ENCODE measurements around the gene MYCBPAP.

Gene MYCBPAP

DNA sequence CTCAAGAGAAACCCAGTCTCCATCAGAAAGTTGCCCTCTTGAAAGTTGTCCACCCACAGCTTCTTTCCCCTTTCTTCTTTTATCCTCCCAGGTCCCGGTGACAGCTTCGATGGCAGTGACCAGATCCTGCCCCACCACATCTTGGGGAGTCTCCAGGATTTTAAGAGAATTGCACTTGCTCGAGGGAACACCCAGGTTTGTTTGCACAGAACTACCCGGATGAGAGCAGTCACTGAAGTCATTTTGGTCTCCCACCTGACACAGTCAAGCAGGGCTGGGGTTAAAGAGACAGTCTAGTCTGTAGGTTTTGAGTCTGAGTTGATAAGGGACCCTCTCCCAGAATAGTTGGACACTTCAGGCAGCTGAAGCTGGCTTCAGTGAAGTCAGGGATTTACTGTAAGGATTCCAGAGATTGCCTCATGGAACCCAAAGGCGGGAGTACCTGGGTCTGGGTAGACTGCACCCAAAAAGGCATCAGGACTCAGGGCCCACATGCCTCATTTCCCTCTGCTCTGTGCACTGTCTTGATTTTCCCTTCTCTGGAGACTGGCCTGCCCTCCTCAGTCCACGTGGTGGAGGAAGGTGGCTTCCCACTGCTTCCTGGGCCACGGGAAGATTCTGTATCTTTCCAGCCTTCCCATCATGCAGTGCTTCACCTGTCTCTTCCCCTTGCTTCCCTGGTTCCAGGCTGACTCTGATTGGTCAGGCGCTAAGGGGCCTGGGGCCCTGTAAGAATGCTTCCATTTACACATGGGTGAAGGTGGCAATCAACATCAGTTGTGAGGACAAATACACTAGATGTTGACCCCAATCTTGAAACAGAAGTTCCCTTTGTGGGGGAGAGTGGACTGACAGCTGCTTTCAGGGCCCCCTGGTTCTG, 9.5 kb downstream of the MYCBPAP start:
- DNase-seq (ENCODE audit: low spot score), result no peak

DNA sequence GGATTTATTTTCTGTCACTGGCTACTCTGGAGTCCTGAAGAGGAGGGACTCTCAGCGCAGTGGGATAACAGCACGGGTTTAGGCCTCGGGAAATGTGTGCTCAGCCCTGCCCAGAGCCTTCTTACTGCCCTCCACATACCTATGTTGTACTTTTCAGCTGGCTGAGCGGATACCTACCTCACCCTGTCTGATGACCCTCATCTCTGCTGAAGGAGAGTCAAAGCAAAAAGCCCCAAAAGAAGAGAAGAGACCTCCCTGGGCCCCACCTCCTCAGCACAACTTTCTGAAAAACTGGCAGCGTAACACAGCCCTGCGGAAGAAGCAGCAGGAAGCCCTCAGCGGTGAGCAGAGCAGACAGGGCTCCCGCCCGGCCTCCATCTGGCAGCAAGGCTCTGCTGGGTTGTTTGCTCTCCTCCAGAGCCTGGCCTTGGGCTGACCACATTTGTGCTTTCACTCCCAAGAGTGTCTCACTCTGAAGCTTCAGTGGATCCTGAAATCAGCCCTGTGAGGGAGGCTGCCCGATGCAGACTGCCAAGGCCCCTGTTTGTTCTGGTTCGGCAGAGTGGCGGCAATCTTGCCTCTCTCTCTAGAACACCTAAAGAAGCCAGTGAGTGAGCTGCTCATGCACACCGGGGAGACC, 10.3 kb downstream of the MYCBPAP start:
- no peak for DNase-seq (ENCODE audit: low spot score)

DNA sequence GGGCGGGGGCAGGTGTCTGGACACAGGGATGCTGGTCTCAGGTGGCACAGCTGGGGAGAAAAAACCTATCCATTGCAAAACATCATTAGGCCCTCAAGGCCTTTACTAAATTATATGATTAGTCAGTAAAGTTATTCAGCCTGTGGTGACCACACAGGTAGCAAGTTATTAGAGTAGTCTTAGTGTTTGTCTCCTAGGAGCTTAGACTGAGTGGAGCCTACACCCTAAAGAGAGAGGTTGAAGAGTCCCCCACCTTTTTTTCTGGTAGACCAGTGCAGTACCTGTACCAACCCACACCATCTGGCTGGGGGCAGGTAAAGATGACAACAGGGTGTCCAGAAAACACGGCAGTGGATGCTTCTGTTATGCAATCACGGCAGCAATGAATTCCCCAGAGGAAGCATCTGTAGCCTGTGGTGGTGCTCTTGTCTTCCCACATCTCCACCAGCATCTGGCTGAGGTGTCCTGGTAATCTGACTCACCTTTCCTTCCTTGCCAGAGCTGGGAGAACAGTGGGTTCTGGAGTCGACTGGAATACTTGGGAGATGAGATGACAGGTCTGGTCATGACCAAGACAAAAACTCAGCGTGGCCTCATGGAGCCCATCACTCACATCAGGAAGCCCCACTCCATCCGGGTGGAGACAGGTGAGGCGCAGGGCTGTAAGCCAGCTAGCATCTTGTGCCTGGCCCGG, 11.0 kb downstream of the MYCBPAP start:
- no peak for DNase-seq (ENCODE audit: low spot score)

DNA sequence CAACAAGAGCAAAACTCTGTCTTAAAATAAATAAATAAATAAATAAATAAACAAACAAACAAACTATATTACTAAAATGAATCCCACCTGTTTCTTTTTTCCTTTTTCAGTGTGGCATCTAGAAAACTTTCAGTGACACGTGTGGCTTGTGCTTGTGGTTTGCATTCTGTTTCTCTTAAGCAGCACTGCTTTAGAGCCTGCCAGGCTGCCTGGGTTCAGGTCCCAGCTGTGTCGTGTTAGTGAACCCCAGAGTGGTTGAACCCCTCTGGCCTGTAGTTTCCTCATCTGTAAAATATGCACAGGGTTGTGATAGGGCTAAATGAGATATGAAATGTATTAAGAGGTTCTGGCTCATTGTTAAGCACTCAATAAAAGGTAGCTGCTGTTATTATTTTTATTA, 12.2 kb downstream of the MYCBPAP start:
- DNase-seq (ENCODE audit: low spot score), result no peak

DNA sequence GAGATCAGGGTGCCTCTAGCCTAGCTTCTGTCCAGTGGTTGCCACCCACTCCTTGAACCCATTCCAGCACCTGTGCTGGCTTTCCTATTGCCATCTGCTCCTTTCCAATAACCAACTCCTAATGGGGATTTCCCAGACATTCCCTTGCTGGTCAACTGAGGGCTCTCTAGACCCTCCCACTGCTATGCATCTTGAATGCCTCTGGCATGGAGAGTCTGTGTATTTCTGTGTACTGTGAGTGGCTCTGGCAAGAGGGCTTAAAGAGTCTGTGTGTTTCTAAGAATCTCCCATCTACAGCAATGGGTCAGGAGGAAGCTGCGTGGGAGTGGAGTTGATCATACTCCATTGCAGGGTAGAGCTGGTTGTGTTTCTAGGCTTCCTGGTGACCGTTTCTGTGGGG, 13.3 kb downstream of the MYCBPAP start:
- no peak for DNase-seq (ENCODE audit: low spot score)

DNA sequence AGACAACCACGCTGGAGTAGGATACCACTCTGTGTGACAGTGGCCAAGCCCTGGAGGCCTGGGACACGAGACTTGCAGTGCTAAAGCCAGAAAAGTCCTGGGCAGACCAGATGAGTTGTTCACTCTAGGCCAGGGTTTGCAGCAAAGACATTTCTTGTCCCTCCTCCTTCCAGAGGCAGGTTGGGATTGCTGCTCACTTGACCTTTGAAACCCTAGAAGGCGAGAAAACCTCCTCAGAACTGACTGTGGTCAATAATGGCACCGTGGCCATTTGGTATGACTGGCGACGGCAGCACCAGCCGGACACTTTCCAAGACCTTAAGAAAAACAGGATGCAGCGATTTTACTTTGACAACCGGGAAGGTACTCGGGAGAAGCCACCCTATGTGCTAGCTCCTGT, 14.5 kb downstream of the MYCBPAP start:
- no peak for DNase-seq (ENCODE audit: low spot score)

DNA sequence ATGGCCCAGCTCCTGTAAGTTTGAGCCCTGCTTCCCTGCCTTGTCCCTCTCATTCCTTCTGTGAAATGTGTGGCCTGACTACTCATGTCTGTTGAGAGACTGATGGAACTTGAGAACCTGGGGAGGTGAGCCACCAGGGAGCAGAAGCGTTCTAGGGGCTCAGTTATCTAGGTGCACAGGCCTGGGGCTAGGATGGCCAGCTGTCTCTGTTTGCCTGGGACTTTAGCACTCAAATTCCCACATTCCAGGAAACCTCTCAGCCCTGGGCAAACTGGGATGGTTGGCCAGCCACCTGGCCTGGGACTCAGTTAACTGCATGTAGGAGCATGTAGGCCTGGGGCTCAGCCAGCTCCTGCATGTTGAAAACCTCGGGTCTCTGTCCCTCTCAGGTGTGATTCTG, 15.0 kb downstream of the MYCBPAP start:
- DNase-seq (ENCODE audit: low spot score), result no peak

DNA sequence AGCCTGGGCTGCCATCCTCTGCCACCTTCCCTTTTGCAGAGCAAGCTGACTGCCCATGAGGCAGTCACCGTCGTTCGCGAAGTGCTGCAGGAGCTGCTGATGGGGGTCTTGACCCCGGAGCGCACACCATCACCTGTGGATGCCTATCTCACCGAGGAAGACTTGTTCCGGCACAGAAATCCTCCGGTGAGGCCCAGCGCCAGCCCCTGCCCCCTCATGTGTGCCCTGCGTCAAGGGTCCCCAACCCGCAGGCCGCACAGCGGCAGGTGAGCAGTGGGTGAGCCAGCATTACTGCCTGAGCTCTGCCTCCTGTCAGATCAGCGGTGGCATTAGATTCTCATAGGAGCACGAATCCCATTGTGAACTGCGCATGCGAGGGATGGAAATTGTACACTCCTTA, 16.6 kb downstream of the MYCBPAP start:
- DNase-seq (ENCODE audit: low spot score), result no peak

DNA sequence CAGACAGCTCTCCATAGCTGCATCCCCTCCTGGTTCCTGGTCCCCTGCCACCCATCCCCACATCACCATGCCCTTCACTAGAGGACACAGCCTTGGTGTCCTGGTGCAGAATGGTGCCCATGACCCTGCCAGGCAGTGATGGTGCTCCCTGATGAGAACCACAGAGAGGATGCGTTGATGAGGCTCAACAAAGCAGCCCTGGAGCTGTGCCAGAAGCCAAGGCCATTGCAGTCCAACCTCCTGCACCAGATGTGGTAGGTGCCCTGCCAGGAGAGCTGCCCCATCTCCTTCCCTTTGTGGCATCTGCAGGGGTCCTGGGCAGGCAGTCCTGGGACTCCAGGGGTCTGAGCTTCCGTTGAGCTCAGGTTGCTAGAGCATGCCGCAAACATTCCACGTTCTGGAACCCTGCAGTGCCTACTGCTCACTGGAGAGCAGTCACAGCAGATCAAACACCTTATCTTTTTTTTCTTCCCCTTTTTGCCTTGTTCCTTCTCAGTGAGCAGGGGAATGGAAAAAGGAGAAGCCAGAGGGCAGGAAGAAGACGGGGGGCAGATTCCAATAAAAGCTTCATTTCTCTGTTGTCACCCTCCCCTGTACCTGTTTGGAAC, 19.0 kb downstream of the MYCBPAP start:
- DNase-seq (ENCODE audit: low spot score), result no peak

DNA sequence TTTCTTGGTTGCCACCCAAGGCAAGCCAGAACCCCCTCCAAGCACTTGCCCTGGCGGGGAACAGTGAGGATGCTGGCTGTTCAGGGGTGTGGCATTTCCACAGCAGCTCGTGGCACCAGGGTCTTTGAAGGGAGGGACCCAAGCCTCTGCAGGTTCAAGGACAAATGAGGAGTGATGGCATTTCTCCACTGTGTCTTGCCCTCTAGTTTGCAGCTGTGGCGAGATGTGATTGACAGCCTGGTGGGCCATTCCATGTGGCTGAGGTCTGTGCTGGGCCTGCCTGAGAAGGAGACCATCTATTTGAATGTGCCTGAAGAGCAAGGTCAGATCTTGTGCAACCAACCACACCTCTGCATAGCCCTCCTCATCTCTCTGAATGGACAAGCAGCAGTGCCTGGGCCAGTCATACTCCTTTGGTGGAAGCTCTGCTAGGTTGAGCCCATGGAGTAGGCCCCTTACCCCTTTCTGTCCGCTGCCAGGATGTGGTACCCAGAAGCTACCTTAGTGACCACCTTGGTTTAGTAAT, 19.8 kb downstream of the MYCBPAP start:
- DNase-seq (ENCODE audit: low spot score), result no peak

DNA sequence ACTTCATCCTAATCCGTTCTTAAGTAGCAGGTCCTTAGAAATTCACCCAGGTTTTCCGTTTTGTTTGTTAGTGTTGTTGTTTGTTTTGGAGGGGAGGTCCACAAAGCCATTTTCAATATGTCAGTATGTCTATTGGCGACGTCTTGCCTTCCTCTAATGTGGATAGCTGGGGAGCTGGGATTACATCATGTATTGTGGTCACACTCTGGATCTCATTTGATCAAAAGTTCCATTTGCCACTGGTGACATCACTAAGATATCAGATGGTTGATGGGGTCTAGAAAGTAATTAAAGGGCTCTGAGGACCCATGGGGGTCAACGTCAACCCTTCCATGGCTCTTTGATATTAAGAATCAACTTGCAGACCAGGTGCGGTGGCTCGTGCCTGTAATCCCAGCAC, 21.6 kb downstream of the MYCBPAP start:
- no peak for DNase-seq (ENCODE audit: low spot score)

DNA sequence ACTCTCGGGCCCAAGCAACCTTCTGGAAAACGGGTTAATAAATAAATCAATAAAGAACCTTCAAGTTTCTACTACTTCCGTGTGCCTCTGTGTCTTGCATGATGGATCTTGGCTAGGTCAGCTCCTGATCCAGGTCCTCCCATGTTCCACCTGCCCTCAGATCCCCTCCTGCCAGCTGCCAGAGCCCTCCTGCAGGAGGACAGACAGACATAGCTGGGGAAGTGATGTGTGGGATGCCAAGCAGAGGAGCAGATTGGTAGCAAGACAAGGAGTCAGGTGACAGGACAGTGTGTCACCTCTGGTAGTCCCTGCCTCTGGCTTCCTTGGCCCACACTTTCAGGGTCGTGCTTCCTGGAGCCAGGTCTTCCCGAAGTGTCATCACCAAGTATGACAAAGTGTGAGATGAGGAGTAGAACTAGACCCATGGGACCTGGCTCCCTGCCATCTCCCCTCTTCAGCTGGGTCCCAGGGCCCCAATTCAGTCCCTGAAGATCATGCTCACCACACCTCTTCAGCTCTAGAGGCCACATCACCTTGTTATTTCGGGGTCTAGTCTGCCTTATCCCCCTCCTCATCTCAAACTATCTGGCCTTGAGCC, 23.3 kb downstream of the MYCBPAP start:
- DNase-seq (ENCODE audit: low spot score), result no peak

DNA sequence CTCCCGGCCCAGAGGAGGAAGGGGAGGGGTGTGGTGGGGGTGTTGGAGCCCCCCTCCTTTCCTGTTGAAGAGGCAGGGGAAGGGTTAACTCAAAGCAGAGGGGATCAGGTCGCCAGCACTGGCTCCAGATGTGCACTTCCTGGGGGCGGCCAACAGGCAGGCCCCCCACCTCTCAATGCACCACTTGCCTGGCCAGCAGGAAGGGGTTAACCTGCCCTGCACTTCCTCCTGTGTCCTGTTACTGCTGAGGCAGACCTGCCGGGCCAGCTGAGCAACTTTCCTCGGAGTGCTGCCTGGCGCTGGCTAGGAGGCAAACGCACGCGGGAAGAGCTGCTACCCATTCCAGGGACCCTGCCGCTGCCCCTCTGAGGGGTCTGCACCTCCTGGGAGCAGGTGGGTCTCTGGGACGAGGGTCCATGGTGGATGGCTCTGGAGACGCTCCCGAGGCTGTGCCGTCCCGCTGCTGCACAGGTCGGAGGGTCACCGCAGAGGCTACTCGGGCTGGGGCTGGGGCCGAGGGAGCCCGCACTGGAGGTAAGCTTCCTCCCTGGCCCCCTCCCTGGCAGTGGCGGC, 24.3 kb downstream of the MYCBPAP start, which contains the start of gene EPN3:
Gene EPN3 (plus strand): TSS at position 284 of the 573 bp plus-strand sequence. CDS start 3,822 bp downstream, outside the sequence.
- no peak for DNase-seq (ENCODE audit: low spot score)

DNA sequence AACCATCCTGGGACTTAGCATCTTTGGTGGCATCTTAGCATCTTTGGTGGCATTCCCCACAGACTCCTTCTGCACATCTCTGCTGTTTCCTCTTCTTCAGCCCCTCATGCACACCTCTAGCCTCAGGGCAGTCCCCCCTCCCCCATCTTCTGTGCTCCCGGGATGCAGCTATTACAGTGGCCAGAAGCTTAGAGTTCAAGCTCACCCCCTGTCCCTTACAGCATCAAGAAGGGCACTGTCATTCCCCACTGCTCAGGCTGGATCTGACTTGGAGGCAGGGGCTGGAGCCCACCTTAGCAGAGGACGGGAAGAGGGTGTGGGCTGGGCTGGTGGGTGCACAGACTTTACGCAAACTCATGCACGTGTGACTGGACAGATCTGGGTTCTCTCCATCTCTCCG, 24.9 kb downstream of the MYCBPAP start:
- DNase-seq (ENCODE audit: low spot score), result no peak

DNA sequence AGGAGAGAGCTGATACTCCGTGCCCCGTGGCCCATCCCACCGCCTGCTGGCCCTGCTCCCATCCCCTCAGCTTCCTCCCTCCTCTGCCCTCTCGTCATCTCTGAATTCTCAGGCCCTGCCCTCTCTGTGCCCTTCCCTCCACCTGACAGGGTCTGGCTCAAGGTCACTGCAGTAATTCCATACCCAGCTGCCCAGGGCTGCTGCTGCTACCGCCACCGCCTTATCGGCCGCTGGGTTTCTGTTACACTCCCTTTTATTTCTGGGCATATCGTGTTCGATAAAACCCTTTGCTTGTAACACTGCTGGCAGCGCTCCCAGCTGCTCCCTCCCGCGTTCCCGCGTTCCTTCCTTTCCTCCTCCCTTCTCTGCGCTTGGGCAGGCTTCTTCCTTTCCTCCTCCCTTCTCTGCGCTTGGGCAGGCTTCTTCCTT, 25.5 kb downstream of the MYCBPAP start:
- DNase-seq (ENCODE audit: low spot score), result no peak

DNA sequence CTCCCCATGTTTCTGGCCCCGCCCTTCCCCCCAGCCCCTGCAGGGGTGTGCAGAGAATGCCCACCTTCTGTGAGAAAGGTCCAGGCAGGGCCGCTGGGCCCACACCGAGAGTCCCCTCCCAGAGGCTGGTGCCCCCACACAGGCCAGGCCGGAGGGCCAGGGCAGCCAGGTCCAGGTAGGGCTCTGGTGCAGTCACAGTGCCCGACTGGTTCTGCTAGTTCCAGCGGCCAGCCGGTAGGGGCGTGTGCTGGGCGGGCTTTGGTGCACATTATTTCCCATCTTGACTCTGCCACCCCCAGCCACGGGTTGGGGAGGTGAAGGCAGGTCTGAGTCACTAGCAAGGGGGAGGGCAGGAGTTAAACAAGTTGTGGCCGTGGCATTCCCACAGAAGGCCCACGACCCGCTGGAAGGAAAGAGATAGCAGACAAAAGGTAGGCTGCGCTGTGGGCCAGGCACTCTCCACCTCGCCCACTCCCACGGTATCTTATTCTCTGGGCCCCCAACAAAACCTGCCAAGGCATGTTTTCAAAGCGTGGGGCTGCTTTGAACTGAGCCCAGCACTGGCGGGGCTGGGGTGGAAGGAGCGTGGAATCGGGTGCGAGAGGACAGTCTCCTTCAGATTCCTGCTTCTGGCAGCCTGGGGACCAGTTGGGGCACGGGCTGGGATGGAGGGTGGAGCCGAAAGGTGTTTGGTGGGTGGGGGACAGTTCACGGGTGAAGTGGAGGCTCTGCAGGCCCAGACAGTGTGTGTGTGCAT, 26.2 kb downstream of the MYCBPAP start:
- DNase-seq (ENCODE audit: low spot score), result no peak

DNA sequence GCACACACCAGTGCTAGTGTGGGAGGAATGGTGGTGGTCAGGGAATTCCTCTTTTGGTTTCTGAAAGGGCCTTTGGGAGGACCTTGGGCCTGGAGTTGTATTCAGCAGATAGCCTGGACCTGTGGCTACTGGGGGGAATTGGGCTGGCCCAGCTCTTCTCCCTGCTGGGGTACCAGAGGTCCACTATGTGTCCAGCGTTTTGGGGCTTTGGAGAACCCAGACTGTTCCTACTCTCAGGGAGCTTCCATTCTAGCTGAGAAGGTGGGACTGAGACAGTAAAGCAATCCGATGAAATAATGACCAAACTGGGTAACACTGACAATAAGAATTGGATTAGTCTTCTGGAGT, 26.7 kb downstream of the MYCBPAP start:
- no peak for DNase-seq (ENCODE audit: low spot score)

DNA sequence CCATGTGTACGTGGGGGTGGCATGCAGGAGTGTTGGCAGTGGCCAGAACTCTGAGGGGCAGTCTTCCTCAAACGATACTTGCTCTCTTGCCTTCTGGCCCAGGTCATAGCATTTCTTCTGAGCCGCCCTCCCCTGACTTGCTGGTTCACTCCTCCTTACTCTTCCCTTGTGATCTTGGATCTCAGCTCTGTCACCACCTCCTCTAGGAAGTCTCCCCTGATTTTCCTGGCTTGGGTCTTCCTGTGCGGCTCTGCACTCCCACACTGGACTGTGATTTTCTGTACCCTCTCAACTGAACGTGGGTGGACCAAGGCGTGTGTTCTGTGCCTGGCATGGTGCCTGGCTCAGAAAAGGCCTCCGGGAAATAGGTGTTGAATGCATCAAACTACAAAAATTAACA, 27.2 kb downstream of the MYCBPAP start:
- no peak for DNase-seq (ENCODE audit: low spot score)

DNA sequence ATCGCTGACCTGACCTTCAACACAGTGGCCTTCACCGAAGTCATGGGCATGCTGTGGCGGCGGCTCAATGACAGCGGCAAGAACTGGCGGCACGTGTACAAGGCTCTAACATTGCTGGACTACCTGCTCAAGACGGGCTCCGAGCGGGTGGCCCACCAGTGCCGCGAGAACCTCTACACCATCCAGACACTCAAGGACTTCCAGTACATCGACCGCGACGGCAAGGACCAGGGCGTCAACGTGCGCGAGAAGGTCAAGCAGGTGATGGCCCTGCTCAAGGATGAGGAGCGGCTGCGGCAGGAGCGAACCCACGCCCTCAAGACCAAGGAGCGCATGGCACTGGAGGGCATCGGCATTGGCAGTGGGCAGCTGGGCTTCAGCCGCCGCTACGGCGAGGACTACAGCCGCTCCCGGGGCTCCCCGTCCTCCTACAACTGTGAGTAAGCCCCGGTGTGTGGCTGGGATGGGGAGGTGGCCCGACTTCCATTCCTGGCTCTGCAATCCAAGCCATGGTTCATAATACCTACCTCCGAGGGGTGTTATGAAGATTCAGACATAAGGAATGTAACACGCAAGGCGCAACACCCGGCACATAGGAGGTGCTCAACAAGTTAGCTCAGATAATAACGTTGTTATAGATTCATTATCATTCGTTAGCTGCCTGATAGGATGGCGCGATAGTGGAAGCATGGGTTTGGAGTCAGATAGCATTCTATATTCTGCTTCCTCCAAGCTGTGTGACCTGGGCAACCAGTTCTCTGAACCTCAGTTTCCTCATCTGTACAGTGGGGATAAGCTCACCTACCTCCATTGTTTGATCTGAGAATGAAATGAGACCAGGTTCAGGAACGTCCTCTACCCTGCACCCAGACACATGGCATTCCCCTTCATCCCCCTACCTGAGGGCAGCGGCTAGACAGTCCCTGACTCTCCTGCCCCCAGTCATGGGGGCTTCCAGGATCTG, 28.7 kb downstream of the MYCBPAP start:
- no peak for DNase-seq (ENCODE audit: low spot score)

Data from globus pallidus (tissue), 1 donor.